Osteocyte (in vitro differentiated cells): Measurements from ENCODE around the gene ARL4A. TPM values are rescaled to one million over a fixed set of nuclear protein-coding genes. Genes with fewer than 3 reads are reported as not detected.

Experiments
- DNase-seq: peaks from one replicate; pipeline ENCODE4 v3.0.0; 2021; ENCODE audit warnings: mixed read lengths; ENCODE audit not compliant: unreplicated experiment; ENCODE audit errors: extremely low spot score
- H3K27ac Mint-ChIP-seq: one replicate; pipeline ENCODE4 v1.8.0; 2021; ENCODE audit warnings: mild to moderate bottlenecking, mixed read lengths; ENCODE audit not compliant: unreplicated experiment
- H3K27me3 Mint-ChIP-seq: one replicate; pipeline ENCODE4 v1.8.0; 2021; ENCODE audit warnings: mixed read lengths; ENCODE audit not compliant: unreplicated experiment
- H3K36me3 Mint-ChIP-seq: one replicate; pipeline ENCODE4 v1.8.0; 2021; ENCODE audit warnings: mixed read lengths; ENCODE audit not compliant: unreplicated experiment
- H3K4me1 Mint-ChIP-seq: one replicate; pipeline ENCODE4 v1.8.0; 2021; ENCODE audit warnings: mixed read lengths; ENCODE audit not compliant: unreplicated experiment
- H3K4me3 Mint-ChIP-seq: one replicate; pipeline ENCODE4 v1.8.0; 2021; ENCODE audit warnings: mild to moderate bottlenecking, moderate library complexity, mixed read lengths; ENCODE audit not compliant: unreplicated experiment
- H3K9me3 Mint-ChIP-seq: one replicate; pipeline ENCODE4 v1.8.0; 2021; ENCODE audit warnings: mixed read lengths; ENCODE audit not compliant: unreplicated experiment
- CTCF ChIP-seq: fragments of 200-600 bp; sonication (generic); IDR thresholded peaks from 2 replicates; pipeline ENCODE4 v1.5.0; 2021; ENCODE audit warnings: antibody characterized with exemption, mild to moderate bottlenecking, moderate library complexity
- long read RNA-seq: library from polyadenylated mRNA; unstranded; transcript quantifications from one replicate; pipeline ENCODE4 v2.0.0, GENCODE V29; 2021
- total RNA-seq: library from RNA; stranded (reverse); gene quantifications from 2 replicates; pipeline ENCODE4 v1.2.1, GENCODE V29; 2021

Gene ARL4A
- total RNA-seq = 9.6 and 11.0 TPM in 2 replicates
- long read RNA-seq, transcript ARL4A-201 (2 exons, 1,147 nt) = major isoform, 23 of 34 reads
- long read RNA-seq, transcript ARL4A-206 (2 exons, 845 nt) = minor isoform, 7 of 34 reads
- long read RNA-seq, partial matches to known transcripts = 0 of 34 reads
- long read RNA-seq, other reads (novel, unspliced or antisense) = 0 of 34 reads

GRCh38 chr7:12686891-12687717, at the start of gene ARL4A:
TSS of gene ARL4A (plus strand) at chr7:12687633. CDS start at chr7:12688255, 622 bp downstream.
- peak; percentile 55 for TF ChIP-seq CTCF
- Mint-ChIP-seq H3K27ac (peak within 1 kb of the TSS; percentile 93), H3K27me3 (no peaks in the 10 kb centered on the region), H3K4me3 (peak within 1 kb of the TSS; percentile 96), H3K36me3 (peaks cover 2% of the 10 kb centered on the region), H3K9me3 (no peaks in the 10 kb centered on the region), H3K4me1 (peaks cover 39% of the 10 kb centered on the region)
- peak; percentile 98 for DNase-seq

- peaks cover 11% of the 10 kb centered on the region for H3K27me3 Mint-ChIP-seq
- no peak overlapping the region for H3K27ac Mint-ChIP-seq
- H3K4me1 Mint-ChIP-seq = peaks cover 2% of the 10 kb centered on the region
- no peak overlapping the region for H3K4me3 Mint-ChIP-seq
- TF ChIP-seq CTCF = no peak
- no peak for DNase-seq
- no peaks in the 10 kb centered on the region for H3K9me3 Mint-ChIP-seq
- H3K36me3 Mint-ChIP-seq = no peaks in the 10 kb centered on the region
Measured at GRCh38 chr7:12637819-12638592, 49.4 kb upstream of the ARL4A start.

GRCh38 chr7:12638851-12639456, 48.5 kb upstream of the ARL4A start:
- peaks cover 11% of the 10 kb centered on the region for H3K27me3 Mint-ChIP-seq
- peaks cover 2% of the 10 kb centered on the region for H3K4me1 Mint-ChIP-seq
- no peaks in the 10 kb centered on the region for H3K9me3 Mint-ChIP-seq
- no peak overlapping the region for H3K27ac Mint-ChIP-seq
- TF ChIP-seq CTCF = peak; percentile 70
- H3K4me3 Mint-ChIP-seq = no peak overlapping the region
- DNase-seq = no peak
- H3K36me3 Mint-ChIP-seq = no peaks in the 10 kb centered on the region

GRCh38 chr7:12640299-12641096, 46.9 kb upstream of the ARL4A start:
- H3K27me3 Mint-ChIP-seq = peaks cover 11% of the 10 kb centered on the region
- H3K4me1 Mint-ChIP-seq = peaks cover 2% of the 10 kb centered on the region
- no peaks in the 10 kb centered on the region for H3K36me3 Mint-ChIP-seq
- H3K9me3 Mint-ChIP-seq = no peaks in the 10 kb centered on the region
- TF ChIP-seq CTCF = no peak
- H3K4me3 Mint-ChIP-seq = no peak overlapping the region
- no peak overlapping the region for H3K27ac Mint-ChIP-seq
- no peak for DNase-seq
